Suprapubic skin (tissue), 4 donors: ENCODE measurements around the gene NBEA.

Experiments used
- CTCF ChIP-seq, 2 donors: fragments of 200-600 bp in 1 of 2; fragments of 450-650 bp in 1 of 2; sonication (generic) in 1 of 2; IDR thresholded peaks; one replicate each; pipeline ENCODE4 v1.5.1; 2016 to 2019; ENCODE audit warnings: antibody characterized with exemption in 2 of 2, mild to moderate bottlenecking in 1 of 2, moderate library complexity in 1 of 2
- EP300 ChIP-seq: sonication (generic); formaldehyde crosslinking; IDR thresholded peaks from one replicate; pipeline ENCODE4 v1.6.1; 2017; ENCODE audit warnings: antibody characterized with exemption
- POLR2A ChIP-seq, 2 donors: fragments of 450-650 bp; IDR thresholded peaks; one replicate each; pipeline ENCODE4 v1.6.1; 2017; ENCODE audit warnings: antibody characterized with exemption in 2 of 2, mild to moderate bottlenecking in 2 of 2, moderate library complexity in 2 of 2
- POLR2AphosphoS5 ChIP-seq, 3 donors: sonication (generic); formaldehyde crosslinking; IDR thresholded peaks; one replicate each; pipeline ENCODE4 v1.6.1; 2017; ENCODE audit warnings: antibody characterized with exemption in 3 of 3

GRCh38 chr13:35716186-35716585, 774.1 kb downstream of the NBEA start:
- TF ChIP-seq CTCF (IDR thresholded peaks at IDR 0.05) (no peak), EP300 (no peak), POLR2A (IDR thresholded peaks at IDR 0.05) (no peak), POLR2AphosphoS5 (IDR thresholded peaks at IDR 0.05) (no peak)
